SH-SY5Y (cell line): Measurements from ENCODE around the gene NAA10.

Experiments used
- GATA2 ChIP-seq: IDR thresholded peaks from 2 replicates; pipeline ENCODE4 v1.6.1; 2011; ENCODE audit warnings: mild to moderate bottlenecking, low read depth, low read length
- GATA3 ChIP-seq: IDR thresholded peaks from 2 replicates; pipeline ENCODE4 v1.6.1; 2011; ENCODE audit warnings: low read depth, mild to moderate bottlenecking, low read length, moderate library complexity

Gene NAA10

GRCh38 chrX:153945956-153946943 lies 11.4 kb upstream of the NAA10 start:
- TF ChIP-seq GATA3, result no peak
- TF ChIP-seq GATA2, result no peak

DNA sequence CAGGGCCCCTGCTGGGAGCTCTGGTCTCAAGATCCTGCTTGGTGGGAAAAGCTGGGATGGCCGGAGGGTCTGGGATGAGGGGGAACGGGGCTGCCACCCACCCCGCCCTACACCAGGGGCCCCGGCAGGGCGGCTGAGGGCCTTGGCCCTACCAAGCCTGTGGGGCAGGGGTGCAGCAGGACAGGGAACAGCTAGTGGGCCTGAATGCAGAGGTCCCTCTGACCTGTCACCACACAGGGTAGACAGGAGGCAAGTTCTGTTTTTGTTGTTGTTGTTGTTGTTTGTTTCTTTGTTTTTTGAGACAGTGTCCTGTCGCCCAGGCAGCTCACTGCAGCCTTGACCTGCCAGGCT lies 9.9 kb upstream of the NAA10 start:
- no peak for TF ChIP-seq GATA3
- TF ChIP-seq GATA2, result no peak

DNA sequence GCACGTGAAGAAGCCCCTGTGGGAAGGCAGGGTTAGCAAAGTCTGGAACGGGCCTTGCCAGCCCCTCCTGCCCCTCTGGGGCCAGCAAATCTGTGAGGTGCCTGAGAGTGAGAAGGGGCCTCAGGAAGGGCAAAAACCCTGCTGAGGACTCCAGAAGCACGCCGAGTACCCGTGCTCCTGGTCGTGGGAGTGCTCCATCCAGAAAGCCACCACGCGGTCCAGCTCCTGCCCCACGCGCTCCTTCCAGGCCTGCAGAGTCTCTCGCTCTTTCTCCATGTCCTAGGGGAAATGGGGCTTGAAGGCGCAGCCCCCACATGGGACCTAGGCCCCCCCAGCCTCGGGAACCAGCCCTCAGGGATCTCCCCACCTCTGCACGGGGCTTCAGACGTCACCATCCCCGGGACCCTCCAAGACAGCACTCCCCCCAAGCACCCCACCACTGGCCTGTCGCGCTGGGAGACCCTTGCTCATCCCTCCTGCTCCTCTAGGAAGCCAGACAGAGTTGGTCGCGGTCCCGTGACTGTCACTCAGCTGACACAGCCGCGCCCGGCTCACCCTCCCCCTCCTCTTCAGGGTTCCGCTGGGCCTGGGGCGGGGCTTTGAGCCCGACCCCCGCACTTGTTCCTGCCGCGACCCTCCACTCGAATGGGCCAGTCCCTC lies 9.4 kb upstream of the NAA10 start, which contains the start of gene RENBP:
RENBP (minus strand) TSS at position 504 of the 660 bp plus-strand sequence; CDS start at position 471, 33 bp downstream.
- TF ChIP-seq GATA2 (no peak), GATA3 (no peak)

- TF ChIP-seq GATA2, result no peak
- no peak for TF ChIP-seq GATA3
Measured at GRCh38 chrX:153941336-153942252, 6.8 kb upstream of the NAA10 start.

- TF ChIP-seq GATA2 (no peak), GATA3 (no peak)
Measured at GRCh38 chrX:153939573-153939972, 4.7 kb upstream of the NAA10 start.

- TF ChIP-seq GATA2, result no peak
- TF ChIP-seq GATA3, result no peak
Measured at GRCh38 chrX:153938226-153938786, 3.5 kb upstream of the NAA10 start.

DNA sequence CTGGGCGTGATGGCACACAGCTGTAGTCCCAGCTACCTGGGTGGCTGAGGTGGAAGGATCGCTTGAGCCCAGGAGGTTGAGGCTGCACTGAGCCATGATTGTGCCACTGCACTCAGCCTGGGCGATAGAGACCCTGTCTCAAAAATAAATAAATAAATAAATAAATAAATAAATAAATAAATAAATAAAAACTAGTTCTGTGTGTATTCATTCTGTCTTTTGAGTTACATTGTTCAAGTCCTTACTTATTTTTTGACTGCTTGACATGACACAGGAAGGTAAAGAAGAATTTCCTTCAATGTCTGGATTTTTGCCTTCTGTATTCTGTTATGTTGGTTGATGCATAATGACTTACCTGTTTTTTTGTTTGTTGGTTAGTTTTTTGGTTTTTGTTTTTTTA lies 2.2 kb upstream of the NAA10 start:
- TF ChIP-seq GATA2, result no peak
- TF ChIP-seq GATA3, result no peak

DNA sequence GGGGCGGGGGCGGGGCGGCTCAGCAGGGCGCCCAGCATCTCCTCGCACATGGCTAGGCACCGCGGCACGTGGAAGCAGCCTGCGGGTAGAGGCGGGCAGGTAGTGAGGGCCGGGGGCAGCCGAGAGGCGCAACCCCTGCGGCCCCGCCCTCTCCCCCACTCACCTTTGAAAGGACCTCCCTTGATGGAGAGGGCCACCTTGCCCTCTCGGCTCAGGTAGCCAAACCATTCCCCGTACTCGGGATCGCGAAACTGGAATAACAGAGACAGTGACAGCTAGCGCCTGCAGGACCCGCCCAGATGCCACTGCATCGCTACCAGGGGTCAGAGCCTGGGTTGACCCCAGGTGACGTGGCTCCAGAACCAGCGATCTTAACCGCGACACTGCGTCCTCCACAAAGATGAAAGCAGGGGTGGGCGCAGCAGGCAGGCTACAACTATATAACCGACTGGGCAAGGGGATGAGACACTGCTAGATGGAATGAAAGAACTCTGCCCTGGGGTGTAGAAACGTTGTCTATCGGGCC lies 552 bp upstream of the NAA10 start:
- TF ChIP-seq GATA2, result no peak

DNA sequence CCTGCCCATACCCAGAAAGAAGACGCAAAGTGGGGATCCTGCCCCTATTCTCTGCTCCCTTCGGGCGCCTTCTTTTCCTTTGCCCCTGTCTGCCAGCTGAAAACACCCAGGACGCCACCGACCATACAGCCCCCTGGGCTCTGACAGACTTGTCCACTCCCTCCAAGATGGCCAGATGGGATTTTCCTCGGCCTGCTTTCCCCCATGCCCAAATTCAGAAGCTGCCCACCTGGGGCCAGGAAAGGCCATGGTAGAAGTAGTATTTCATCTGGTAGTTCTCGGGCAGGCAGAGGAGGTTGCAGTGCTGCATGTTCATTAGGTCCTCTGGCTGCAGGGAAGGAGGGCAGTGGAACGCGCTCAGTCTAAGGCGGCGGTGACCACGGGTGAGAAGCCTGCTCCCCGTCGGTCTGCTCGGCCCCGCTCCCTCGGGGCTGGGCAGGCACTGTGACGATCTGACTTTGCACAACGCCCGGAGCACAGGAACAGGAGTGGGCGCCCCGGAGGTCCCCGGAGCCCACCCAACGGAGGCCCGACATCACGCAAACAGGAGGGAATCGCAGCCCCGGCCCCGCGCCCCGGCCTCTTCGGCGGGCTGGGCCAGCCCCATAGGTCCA lies 582 bp downstream of the NAA10 start:
- no peak for TF ChIP-seq GATA2

- TF ChIP-seq GATA3, result no peak
- TF ChIP-seq GATA2, result no peak
Measured at GRCh38 chrX:153933748-153934147, 1.1 kb downstream of the NAA10 start.

DNA sequence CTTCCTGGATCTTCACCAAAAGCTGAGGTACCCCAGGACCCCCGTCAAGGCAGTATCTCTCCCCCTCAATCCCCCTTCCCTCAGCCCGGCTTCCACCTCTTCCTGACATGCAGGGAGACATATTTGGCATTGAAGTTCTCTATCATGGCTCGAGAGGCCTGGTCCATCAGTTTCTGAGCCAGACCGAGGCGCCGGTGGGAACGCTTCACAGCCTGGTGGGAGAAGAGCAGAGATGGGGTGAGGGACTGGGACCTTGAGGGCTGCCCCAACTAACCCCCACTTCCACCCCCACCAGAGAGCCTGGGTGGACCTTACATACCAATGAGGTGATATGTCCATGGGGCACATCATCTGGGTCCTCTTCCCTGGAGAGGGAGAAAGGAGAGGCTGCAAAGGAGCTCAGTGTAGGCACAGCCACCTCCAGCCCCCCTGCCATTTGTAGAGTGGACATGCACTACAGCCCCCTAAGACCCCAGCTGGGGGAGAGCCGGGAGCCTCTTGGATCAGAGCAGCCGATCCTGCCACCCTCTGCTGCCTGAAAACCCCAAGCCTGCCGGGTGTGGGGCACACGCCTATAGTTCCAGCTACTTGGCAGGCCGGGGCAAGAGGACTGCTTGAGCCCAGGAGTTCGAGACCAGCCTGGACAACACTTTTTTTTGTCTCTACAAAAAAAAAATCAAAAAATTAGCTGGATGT lies 2.5 kb downstream of the NAA10 start:
- no peak for TF ChIP-seq GATA3
- TF ChIP-seq GATA2, result no peak

DNA sequence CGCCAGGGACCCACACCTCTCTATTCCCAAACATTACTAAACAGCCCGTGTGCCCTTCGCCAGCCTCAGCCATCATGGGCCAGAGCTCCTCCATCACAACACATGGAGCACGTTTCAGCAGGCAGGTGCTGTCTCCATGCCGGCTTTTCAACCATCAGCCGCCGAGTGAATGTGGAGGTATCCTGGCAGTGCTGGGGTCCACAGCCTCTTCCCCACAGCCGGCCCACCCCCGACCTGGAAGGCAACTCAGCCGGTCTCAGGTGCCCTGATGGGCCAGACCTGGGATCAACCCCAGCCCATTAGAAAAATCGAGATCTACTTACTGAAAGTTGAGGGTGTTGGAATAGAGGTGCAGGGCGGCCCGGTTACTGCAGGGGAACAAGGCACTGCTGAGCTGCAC lies 3.1 kb downstream of the NAA10 start:
- no peak for TF ChIP-seq GATA2
- no peak for TF ChIP-seq GATA3

DNA sequence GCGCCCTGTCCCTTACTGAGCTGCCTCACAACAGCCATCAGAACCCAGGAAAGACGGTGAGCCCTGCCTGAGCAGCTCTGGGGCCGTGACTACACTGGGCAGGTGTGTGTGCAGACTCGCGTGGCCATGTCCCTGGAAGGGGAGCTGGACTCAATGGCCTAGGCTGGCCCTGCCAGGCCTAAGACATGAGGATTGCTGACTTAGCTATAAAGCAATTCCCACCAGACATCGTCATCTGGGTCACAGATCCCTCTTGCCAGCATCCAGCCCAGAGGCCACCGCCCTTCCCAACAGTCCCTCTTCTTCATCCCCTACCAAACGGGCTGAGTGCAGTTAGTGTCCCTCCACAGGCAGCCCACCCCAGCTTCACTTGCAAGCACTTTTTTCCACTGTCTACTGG lies 3.7 kb downstream of the NAA10 start:
- TF ChIP-seq GATA2 (no peak), GATA3 (no peak)
